ENCODE results near the gene LEKR1. TPM values are rescaled to one million over a fixed set of nuclear protein-coding genes. Genes with fewer than 3 reads are reported as not detected.

LEKR1 gene
- total and polyA plus RNA-seq, 9 of the 15 experiments (the other 6 are each of a cell fraction or from before 2014, with no cell fraction given), result 0.76 to 1.8 (median 1.2) TPM

DNA sequence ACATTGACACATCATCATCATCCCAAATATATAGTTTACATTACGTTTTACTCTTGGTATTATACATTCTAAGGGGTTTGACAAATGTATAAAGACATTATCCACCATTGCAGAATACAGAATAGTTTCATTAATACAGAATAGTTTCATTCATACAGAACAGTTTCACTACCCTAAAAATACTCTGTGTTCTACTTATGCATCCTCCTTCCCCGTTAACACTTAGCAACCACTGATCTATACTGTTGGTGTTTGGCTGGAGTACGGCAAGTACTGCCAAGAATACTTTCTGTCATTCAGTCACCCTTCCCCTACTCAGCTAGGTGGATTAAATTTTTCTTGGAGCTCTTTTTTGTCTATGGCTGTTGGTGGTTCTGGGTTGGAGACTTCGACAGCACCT lies 33.4 kb downstream of the LEKR1 start (continued):
- TF ChIP-seq HDAC8 (tag; IDR thresholded peaks at IDR 0.05) (no peak), FOXM1 (IDR thresholded peaks at IDR 0.05; ENCODE audit: low read depth) (no peak), FOXM1 (CRISPR knock-in tag; IDR thresholded peaks at IDR 0.05; ENCODE audit: low read depth) (no peak), ETS2 (tag; IDR thresholded peaks at IDR 0.05; ENCODE audit: borderline replicate concordance, poor library complexity, severe bottlenecking) (no peak), TFAM (CRISPR knock-in tag; conservative IDR thresholded peaks at IDR 0.05) (no peak)
- TF ChIP-seq, protein P1, sequence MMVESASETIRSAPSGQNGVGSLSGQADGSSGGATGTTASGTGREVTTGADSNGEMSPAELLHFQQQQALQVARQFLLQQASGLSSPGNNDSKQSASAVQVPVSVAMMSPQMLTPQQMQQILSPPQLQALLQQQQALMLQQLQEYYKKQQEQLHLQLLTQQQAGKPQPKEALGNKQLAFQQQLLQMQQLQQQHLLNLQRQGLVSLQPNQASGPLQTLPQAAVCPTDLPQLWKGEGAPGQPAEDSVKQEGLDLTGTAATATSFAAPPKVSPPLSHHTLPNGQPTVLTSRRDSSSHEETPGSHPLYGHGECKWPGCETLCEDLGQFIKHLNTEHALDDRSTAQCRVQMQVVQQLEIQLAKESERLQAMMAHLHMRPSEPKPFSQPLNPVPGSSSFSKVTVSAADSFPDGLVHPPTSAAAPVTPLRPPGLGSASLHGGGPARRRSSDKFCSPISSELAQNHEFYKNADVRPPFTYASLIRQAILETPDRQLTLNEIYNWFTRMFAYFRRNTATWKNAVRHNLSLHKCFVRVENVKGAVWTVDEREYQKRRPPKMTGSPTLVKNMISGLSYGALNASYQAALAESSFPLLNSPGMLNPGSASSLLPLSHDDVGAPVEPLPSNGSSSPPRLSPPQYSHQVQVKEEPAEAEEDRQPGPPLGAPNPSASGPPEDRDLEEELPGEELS (CRISPR knock-in tag; IDR thresholded peaks at IDR 0.05; ENCODE audit: borderline replicate concordance), result no peak

DNA sequence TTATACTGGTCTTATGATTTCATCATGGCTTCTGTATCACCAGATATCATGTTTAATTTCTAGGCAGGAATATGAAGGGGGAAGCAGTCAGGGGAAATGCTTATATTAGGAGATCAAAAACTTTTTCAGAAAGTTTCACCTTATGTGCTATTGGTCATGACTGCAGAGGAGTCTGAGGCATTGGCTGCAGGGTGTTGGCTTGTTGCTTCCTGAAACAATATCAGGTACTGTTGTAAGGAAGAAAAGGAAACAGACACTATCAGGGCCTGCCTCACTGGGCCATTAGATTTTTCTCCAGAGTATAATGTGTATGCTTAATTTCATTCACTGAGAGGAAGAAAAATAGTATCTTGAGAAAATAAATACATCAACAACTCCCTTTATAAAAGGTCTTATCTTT lies 34.7 kb downstream of the LEKR1 start:
- in situ Hi-C loops (cut with MboI), result no loop called here
- POLR2A ChIA-PET, result no interaction called here
- H3K27me3 ChIP-seq (ENCODE audit: control insufficient read depth in 2 of 2, insufficient read depth in 2 of 2, low read length in 2 of 2), result no peaks in the 10 kb centered on the region
- H3K9ac ChIP-seq (ENCODE audit: insufficient read depth in 1 of 2, low read depth in 2 of 2, low read length in 2 of 2), result no peak overlapping the region
- no peak overlapping the region for H3K4me2 ChIP-seq (ENCODE audit: insufficient read depth, low read length)
- no peak for FAIRE-seq
- H3K4me3 ChIP-seq, result no peak overlapping the region
- no peak for ATAC-seq
- intact Hi-C loops (cut with micrococcal nuclease), result no loop called here
- H3K36me3 ChIP-seq (ENCODE audit: control insufficient read depth, insufficient read depth, low read length), result no peaks in the 10 kb centered on the region
- TF ChIP-seq ZFP36 (IDR thresholded peaks at IDR 0.05; ENCODE audit: low read depth, low read length, partially characterized antibody) (no peak), KDM4B (IDR thresholded peaks at IDR 0.05; ENCODE audit: borderline replicate concordance in 2 of 2, low read depth in 1 of 2) (no peak), ZNF121 (CRISPR knock-in tag; conservative IDR thresholded peaks at IDR 0.05) (no peak), PHB2 (IDR thresholded peaks at IDR 0.05; ENCODE audit: low read depth) (no peak), ZNF830 (CRISPR knock-in tag; IDR thresholded peaks at IDR 0.05) (no peak), ZKSCAN1 (IDR thresholded peaks at IDR 0.05; ENCODE audit: low read depth, low read length) (no peak)
- TF ChIP-seq, protein P2, sequence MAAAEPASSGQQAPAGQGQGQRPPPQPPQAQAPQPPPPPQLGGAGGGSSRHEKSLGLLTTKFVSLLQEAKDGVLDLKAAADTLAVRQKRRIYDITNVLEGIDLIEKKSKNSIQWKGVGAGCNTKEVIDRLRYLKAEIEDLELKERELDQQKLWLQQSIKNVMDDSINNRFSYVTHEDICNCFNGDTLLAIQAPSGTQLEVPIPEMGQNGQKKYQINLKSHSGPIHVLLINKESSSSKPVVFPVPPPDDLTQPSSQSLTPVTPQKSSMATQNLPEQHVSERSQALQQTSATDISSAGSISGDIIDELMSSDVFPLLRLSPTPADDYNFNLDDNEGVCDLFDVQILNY (CRISPR knock-in tag; IDR thresholded peaks at IDR 0.05), result no peak
- DNase-seq (ENCODE audit: extremely low read depth in 1 of 4, low spot score in 3 of 4), result no peak
- no peaks in the 10 kb centered on the region for H4K20me1 ChIP-seq (replicated peaks; ENCODE audit: control insufficient read depth, insufficient read depth, low read length)
- no peaks in the 10 kb centered on the region for H3K9me3 ChIP-seq (replicated peaks; ENCODE audit: control insufficient read depth, insufficient read depth, low read depth, low read length)
- no peaks in the 10 kb centered on the region for H3K79me2 ChIP-seq (ENCODE audit: control insufficient read depth, insufficient read depth, low read length)
- no peak overlapping the region for H2AFZ ChIP-seq (ENCODE audit: low read depth, low read length)
- H3K27ac ChIP-seq (ENCODE audit: extremely low read depth, low read depth, low read length), result no peak overlapping the region
- BruUV-seq (replicated peaks), result no TSS peak
- H3K4me1 ChIP-seq (replicated peaks in 1 of 2; ENCODE audit: control insufficient read depth in 2 of 2, insufficient read depth in 2 of 2, low read length in 2 of 2), result no peaks in the 10 kb centered on the region
- no peaks in the 10 kb centered on the region for H3K9me1 ChIP-seq (ENCODE audit: control insufficient read depth, insufficient read depth, low read length)
- CTCF ChIA-PET (ENCODE audit: low intra/inter-chr PET ratio), result no interaction called here

Measured in K562 (cell line).